Neural progenitor cell (in vitro differentiated cells): ENCODE measurements around the gene SEZ6L. TPM values are rescaled to one million over a fixed set of nuclear protein-coding genes. Genes with fewer than 3 reads are reported as not detected.

Experiments used
- DNase-seq: peaks from one replicate; pipeline ENCODE4 v3.0.0-alpha.2; 2016; ENCODE audit warnings: low spot score
- H2AFZ ChIP-seq: fragments of 200-600 bp; sonication (generic); replicated peaks from 2 replicates; pipeline ENCODE4 v1.6.1; 2016; ENCODE audit warnings: antibody characterized with exemption
- H3F3A ChIP-seq: fragments of 200-600 bp; sonication (generic); 2 replicates; pipeline ENCODE4 v1.6.1; 2016; ENCODE audit warnings: antibody characterized with exemption, low read depth
- H3K27ac ChIP-seq: fragments of 200-600 bp; sonication (generic); 2 replicates; pipeline ENCODE4 v1.5.1; 2016; ENCODE audit warnings: mild to moderate bottlenecking
- H3K27me3 ChIP-seq: fragments of 200-600 bp; sonication (generic); 2 replicates; pipeline ENCODE4 v1.6.1; 2016; ENCODE audit warnings: mild to moderate bottlenecking, moderate library complexity
- H3K36me3 ChIP-seq: fragments of 200-600 bp; sonication (generic); 2 replicates; pipeline ENCODE4 v1.5.1; 2016
- H3K4me1 ChIP-seq: fragments of 200-600 bp; sonication (generic); 2 replicates; pipeline ENCODE4 v1.6.1; 2016; ENCODE audit warnings: mixed run types
- H3K4me2 ChIP-seq: fragments of 200-600 bp; sonication (generic); 2 replicates; pipeline ENCODE4 v1.6.1; 2016
- H3K4me3 ChIP-seq: fragments of 200-600 bp; sonication (generic); 2 replicates; pipeline ENCODE4 v1.5.1; 2016
- H3K79me2 ChIP-seq: fragments of 200-600 bp; sonication (generic); 2 replicates; pipeline ENCODE4 v1.6.1; 2016; ENCODE audit warnings: low read depth
- H3K9ac ChIP-seq: fragments of 200-600 bp; sonication (generic); 2 replicates; pipeline ENCODE4 v1.6.1; 2016
- H3K9me3 ChIP-seq: fragments of 200-600 bp; sonication (generic); 2 replicates; pipeline ENCODE4 v1.5.1; 2016; ENCODE audit warnings: low read depth
- H4K20me1 ChIP-seq: fragments of 200-600 bp; sonication (generic); 2 replicates; pipeline ENCODE4 v1.6.1; 2016; ENCODE audit warnings: low read depth
- H3K27ac Mint-ChIP-seq: 3 replicates; pipeline ENCODE4 v1.8.0; 2021; ENCODE audit warnings: mixed read lengths
- H3K27me3 Mint-ChIP-seq: 2 replicates; pipeline ENCODE4 v1.8.0; 2022; ENCODE audit warnings: low read depth, mild to moderate bottlenecking, inconsistent platforms, moderate library complexity, mixed read lengths; ENCODE audit not compliant: insufficient read depth
- H3K36me3 Mint-ChIP-seq: 3 replicates; pipeline ENCODE4 v1.8.0; 2021; ENCODE audit warnings: mixed read lengths
- H3K4me1 Mint-ChIP-seq: 3 replicates; pipeline ENCODE4 v1.8.0; 2021; ENCODE audit warnings: mixed read lengths
- H3K4me3 Mint-ChIP-seq: 3 replicates; pipeline ENCODE4 v1.8.0; 2021; ENCODE audit warnings: mild to moderate bottlenecking, moderate library complexity, mixed read lengths
- H3K9me3 Mint-ChIP-seq: 3 replicates; pipeline ENCODE4 v1.8.0; 2020; ENCODE audit warnings: mixed read lengths
- EZH2 ChIP-seq: fragments of 200-600 bp; sonication (generic); IDR thresholded peaks from 2 replicates; pipeline ENCODE4 v1.6.1; 2017; ENCODE audit warnings: antibody characterized with exemption, mild to moderate bottlenecking, moderate library complexity
- EZH2phosphoT487 ChIP-seq: fragments of 200-600 bp; sonication (generic); IDR thresholded peaks from 2 replicates; pipeline ENCODE4 v1.6.1; 2017; ENCODE audit warnings: antibody characterized with exemption
- total RNA-seq: library from RNA; depleted of rRNA; stranded (reverse); fragments of >200 nt; gene quantifications from 2 replicates; pipeline ENCODE4 v1.2.3, GENCODE V29; 2015; ENCODE audit warnings: low replicate concordance
- TF ChIP-seq, protein P1 (sequence below): fragments of 200-600 bp; sonication (generic); IDR thresholded peaks from 2 replicates; pipeline ENCODE4 v1.5.1; 2017; ENCODE audit warnings: antibody characterized with exemption, mild to moderate bottlenecking

SEZ6L gene
- total RNA-seq, 1 donor from 2014 or later, result 0.22 TPM

DNA sequence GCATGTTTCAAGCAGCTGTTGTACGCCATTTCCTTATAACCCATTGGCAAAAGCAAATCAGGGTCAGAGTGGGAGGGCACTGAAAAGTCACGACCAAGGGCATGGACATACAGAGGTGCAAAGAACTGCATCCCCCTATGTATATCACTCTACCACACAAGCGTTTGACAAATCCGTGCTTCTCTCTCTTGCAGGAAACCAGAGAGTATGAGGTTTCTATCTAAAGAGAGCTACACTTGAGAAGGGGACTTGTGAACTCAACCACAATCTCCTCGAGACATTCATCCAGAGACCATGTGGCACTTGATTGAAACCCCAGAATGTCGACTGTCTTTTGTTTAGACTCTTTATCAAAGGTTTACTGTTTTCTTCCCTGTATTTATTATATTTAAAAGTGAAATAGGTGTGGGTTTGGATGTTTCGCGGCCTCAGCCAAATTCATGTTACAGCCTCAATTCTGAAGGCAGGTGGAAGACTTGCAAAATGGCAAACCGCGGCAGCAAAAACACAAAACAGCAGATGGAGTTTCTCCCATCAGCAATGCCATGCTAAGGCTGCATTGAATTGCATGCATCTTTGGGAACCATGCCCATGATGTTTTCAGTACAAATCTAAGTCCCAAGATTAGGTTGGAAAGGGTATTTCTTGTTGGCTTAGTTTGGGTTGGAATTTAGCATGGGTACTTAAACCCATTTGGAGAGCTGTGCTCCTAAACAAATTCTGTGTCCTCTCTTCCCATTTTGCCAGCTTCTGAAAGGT lies 211.0 kb downstream of the SEZ6L start:
- TF ChIP-seq EZH2phosphoT487 (no peak), EZH2 (no peak)
- TF ChIP-seq, protein P1, sequence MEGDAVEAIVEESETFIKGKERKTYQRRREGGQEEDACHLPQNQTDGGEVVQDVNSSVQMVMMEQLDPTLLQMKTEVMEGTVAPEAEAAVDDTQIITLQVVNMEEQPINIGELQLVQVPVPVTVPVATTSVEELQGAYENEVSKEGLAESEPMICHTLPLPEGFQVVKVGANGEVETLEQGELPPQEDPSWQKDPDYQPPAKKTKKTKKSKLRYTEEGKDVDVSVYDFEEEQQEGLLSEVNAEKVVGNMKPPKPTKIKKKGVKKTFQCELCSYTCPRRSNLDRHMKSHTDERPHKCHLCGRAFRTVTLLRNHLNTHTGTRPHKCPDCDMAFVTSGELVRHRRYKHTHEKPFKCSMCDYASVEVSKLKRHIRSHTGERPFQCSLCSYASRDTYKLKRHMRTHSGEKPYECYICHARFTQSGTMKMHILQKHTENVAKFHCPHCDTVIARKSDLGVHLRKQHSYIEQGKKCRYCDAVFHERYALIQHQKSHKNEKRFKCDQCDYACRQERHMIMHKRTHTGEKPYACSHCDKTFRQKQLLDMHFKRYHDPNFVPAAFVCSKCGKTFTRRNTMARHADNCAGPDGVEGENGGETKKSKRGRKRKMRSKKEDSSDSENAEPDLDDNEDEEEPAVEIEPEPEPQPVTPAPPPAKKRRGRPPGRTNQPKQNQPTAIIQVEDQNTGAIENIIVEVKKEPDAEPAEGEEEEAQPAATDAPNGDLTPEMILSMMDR, result no peak
- H3K27me3 ChIP-seq, result peaks cover 35% of the 10 kb centered on the region
- peaks cover 15% of the 10 kb centered on the region for H3K4me1 ChIP-seq
- H3K4me2 ChIP-seq, result no peak overlapping the region
- H2AFZ ChIP-seq, result no peak overlapping the region
- Mint-ChIP-seq H3K27ac (no peak overlapping the region), H3K36me3 (peaks cover 2% of the 10 kb centered on the region), H3K9me3 (peaks cover 6% of the 10 kb centered on the region), H3K4me1 (peaks cover 25% of the 10 kb centered on the region), H3K4me3 (no peak overlapping the region), H3K27me3 (peaks cover 4% of the 10 kb centered on the region)
- H3K9me3 ChIP-seq, result no peaks in the 10 kb centered on the region
- no peak overlapping the region for H3K9ac ChIP-seq
- peaks cover 5% of the 10 kb centered on the region for H3F3A ChIP-seq
- no peak overlapping the region for H3K27ac ChIP-seq
- no peaks in the 10 kb centered on the region for H4K20me1 ChIP-seq
- no peak for DNase-seq
- H3K79me2 ChIP-seq, result no peaks in the 10 kb centered on the region
- no peaks in the 10 kb centered on the region for H3K36me3 ChIP-seq
- no peak overlapping the region for H3K4me3 ChIP-seq

DNA sequence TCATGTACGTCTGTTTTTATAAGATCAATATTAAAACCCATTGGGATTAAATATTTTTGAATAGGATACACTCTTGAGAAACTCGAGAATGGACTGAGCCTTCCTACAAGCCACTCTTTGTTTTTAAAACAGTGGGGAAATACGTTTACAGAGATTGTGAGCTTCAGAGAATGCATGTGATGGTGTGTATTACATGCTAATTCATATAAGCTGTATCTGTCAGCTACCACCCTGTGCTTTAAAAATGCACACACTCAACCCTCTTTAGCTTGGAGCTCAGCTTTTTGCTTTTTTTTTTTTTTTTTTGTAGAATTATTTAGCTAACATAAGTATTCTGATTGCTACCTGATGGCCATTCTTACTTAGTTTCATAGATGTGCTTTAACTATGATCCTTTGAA lies 213.5 kb downstream of the SEZ6L start:
- no peaks in the 10 kb centered on the region for H3K79me2 ChIP-seq
- H3K27ac ChIP-seq, result no peak overlapping the region
- H4K20me1 ChIP-seq, result no peaks in the 10 kb centered on the region
- peaks cover 13% of the 10 kb centered on the region for H3K4me1 ChIP-seq
- no peak overlapping the region for H2AFZ ChIP-seq
- no peak overlapping the region for H3K4me3 Mint-ChIP-seq
- DNase-seq, result no peak
- H3F3A ChIP-seq, result no peaks in the 10 kb centered on the region
- H3K27ac Mint-ChIP-seq, result no peak overlapping the region
- H3K27me3 Mint-ChIP-seq, result peaks cover 9% of the 10 kb centered on the region
- peaks cover 2% of the 10 kb centered on the region for H3K36me3 Mint-ChIP-seq
- no peak overlapping the region for H3K4me2 ChIP-seq
- H3K36me3 ChIP-seq, result no peaks in the 10 kb centered on the region
- TF ChIP-seq EZH2phosphoT487, result no peak
- peaks cover 11% of the 10 kb centered on the region for H3K9me3 Mint-ChIP-seq
- H3K4me3 ChIP-seq, result no peak overlapping the region
- no peak overlapping the region for H3K9ac ChIP-seq
- peaks cover 13% of the 10 kb centered on the region for H3K4me1 Mint-ChIP-seq
- H3K9me3 ChIP-seq, result no peaks in the 10 kb centered on the region
- H3K27me3 ChIP-seq, result peaks cover 35% of the 10 kb centered on the region

DNA sequence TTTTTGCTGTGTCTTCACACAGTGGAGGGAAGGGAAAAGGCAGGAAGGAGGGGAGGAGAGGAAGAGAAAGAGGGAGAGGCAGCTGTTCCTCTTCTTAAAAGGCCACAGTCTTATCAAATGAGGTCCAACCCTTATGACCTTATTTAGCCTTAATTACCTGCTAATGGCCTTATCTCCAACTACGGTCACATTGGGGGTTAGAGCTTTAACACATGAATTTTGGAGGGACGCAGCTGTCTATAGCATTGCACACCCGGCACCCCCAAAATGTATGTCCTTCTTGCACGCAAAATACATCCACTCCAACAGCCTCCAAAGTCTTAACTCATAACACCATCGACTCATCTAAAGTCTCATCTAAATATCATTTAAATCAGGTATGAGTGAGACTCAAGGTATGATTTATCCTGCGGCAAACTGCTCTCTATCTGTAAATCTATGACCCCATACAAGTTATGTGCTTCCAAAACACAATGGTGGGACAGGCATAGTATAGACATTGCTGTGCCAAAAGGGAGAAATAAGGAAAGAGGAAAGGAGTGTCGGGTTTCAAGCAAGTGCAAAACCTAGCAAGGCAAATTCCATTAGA lies 214.8 kb downstream of the SEZ6L start:
- H3K27ac Mint-ChIP-seq, result no peak overlapping the region
- H3K4me3 ChIP-seq, result no peak overlapping the region
- H3F3A ChIP-seq, result no peaks in the 10 kb centered on the region
- peaks cover 34% of the 10 kb centered on the region for H3K27me3 ChIP-seq
- no peak for DNase-seq
- no peak overlapping the region for H3K9ac ChIP-seq
- H3K4me2 ChIP-seq, result no peak overlapping the region
- peaks cover 12% of the 10 kb centered on the region for H3K4me1 Mint-ChIP-seq
- H3K9me3 Mint-ChIP-seq, result peaks cover 11% of the 10 kb centered on the region
- H3K36me3 Mint-ChIP-seq, result no peaks in the 10 kb centered on the region
- H3K9me3 ChIP-seq, result no peaks in the 10 kb centered on the region
- no peaks in the 10 kb centered on the region for H4K20me1 ChIP-seq
- H3K36me3 ChIP-seq, result no peaks in the 10 kb centered on the region
- H3K4me1 ChIP-seq, result peaks cover 13% of the 10 kb centered on the region
- H3K27ac ChIP-seq, result no peak overlapping the region
- TF ChIP-seq EZH2 (no peak), EZH2phosphoT487 (no peak)
- TF ChIP-seq, protein P1, result no peak
- H3K79me2 ChIP-seq, result no peaks in the 10 kb centered on the region
- no peak overlapping the region for H3K4me3 Mint-ChIP-seq
- peaks cover 9% of the 10 kb centered on the region for H3K27me3 Mint-ChIP-seq
- H2AFZ ChIP-seq, result no peak overlapping the region

DNA sequence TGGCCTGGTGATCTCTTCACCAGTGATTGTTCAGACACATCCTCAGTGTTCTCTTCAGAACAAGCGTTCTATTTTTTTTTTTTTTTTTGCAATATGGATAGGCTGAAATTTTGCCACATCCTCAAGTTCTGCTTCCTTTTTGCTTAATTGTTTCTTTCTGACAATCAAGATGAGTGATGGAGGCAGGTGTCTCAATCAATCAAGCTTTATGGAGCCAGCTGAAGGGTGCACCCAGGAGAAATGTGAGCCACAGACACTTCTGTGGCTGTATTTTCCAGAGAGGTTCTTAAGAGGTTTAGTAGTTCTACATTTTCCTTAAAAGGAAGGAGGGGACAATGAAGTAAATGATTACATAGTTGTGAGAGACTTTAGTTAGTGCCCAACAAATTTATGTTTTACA lies 215.9 kb downstream of the SEZ6L start:
- Histone ChIP-seq H4K20me1 (no peaks in the 10 kb centered on the region), H3K27me3 (peaks cover 28% of the 10 kb centered on the region), H3F3A (no peaks in the 10 kb centered on the region), H3K4me1 (peaks cover 13% of the 10 kb centered on the region), H3K27ac (no peak overlapping the region), H3K4me3 (no peak overlapping the region), H3K9me3 (no peaks in the 10 kb centered on the region), H3K36me3 (no peaks in the 10 kb centered on the region), H3K79me2 (no peaks in the 10 kb centered on the region), H2AFZ (no peak overlapping the region), H3K9ac (no peak overlapping the region), H3K4me2 (no peak overlapping the region)
- H3K36me3 Mint-ChIP-seq, result no peaks in the 10 kb centered on the region
- peaks cover 6% of the 10 kb centered on the region for H3K9me3 Mint-ChIP-seq
- DNase-seq, result no peak
- TF ChIP-seq, protein P1, result no peak
- TF ChIP-seq EZH2phosphoT487 (no peak), EZH2 (no peak)
- no peak overlapping the region for H3K27ac Mint-ChIP-seq
- no peak overlapping the region for H3K4me3 Mint-ChIP-seq
- peaks cover 9% of the 10 kb centered on the region for H3K27me3 Mint-ChIP-seq
- peaks cover 12% of the 10 kb centered on the region for H3K4me1 Mint-ChIP-seq
